Amniotic epithelial cell (primary cell): ENCODE measurements around the gene ATPAF2.

Experiments
- DNase-seq: peaks from one replicate; pipeline ENCODE4 v3.0.0-alpha.2; 2010; ENCODE audit warnings: low read depth

The ATPAF2 gene

DNA sequence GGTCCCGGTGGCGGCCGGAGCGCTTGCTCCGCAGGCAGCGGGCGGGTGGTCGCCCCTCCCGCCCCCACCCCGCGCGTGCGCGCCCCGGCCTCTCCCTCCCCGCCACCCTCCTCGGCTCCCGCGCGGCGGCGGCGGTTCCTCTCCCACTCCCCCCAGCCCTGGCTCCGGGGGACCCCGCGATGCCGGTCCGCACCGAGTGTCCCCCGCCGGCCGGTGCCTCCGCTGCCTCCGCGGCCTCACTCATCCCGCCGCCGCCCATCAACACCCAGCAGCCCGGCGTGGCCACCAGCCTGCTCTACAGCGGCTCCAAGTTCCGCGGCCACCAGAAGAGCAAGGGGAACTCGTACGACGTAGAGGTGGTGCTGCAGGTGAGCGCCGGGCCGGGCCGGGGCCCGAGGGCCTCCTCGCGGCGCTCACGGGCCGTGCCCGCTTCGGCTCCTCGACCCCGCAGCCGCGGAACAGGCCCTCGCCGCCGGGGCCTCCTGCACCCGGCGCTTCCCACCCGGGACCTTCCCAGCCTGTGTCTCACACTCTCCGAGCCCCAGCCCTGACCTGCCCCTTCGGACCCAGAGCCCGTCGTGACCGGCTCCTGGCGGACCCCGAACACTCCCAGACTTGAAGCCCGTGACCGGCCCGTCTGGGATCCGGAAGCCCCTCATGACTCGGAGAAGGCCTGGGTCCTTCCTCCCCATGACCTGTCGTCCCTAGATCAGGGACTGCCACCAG is 730 bp upstream of the ATPAF2 start:
- no peak for DNase-seq

DNA sequence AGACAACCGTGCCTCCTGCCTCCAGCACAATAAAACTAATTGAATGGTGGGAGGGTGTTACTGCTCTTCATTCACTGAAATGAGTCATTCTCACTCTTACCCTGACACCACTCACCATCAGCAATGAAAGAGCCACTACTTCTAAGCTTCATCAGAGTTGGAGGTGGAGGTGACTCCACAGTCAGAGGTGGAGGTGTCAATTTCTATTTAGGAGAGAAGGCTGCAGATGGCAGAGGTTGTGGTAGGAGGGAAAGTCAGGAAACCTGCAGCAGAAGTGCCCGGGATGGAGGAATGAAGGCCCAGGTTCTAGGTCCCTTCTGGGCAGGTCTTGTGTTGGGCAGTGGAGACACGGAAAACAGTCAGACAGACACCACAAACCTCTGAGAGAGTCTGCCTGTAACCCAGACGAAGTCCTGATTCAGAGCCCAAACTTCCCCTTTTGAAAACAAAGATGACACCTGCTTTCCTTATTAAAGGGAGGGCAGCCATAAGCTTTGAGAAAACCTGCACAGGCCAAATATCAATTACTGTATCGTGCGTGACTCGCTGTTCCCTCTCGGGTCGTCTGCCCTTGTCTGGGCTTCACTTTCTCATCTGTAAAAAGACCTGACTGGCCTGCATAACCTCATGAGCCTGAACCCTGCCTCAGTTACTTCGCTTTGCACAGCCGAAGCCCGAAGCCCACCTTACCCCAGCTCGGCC is 668 bp downstream of the ATPAF2 start:
- DNase-seq: no peak

DNA sequence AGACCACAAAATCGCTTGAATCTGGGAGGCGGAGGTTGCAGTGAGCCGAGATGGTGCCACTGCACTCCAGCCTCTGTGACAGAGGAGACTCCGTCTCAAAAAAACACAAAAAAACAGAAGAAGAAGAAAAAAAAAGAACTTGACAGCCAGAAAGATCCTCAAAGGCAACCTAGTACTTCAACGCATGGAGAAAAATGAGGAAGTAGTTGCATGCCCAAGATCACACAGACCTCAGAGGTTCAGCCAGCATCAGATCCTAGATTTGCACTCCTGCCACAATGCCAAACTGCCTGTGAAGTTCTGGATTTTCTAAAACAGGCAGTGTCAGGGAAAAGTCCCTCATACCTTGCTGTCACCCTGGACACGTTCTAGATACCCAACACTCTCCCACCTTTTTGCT is 1.5 kb downstream of the ATPAF2 start:
- DNase-seq: no peak

DNA sequence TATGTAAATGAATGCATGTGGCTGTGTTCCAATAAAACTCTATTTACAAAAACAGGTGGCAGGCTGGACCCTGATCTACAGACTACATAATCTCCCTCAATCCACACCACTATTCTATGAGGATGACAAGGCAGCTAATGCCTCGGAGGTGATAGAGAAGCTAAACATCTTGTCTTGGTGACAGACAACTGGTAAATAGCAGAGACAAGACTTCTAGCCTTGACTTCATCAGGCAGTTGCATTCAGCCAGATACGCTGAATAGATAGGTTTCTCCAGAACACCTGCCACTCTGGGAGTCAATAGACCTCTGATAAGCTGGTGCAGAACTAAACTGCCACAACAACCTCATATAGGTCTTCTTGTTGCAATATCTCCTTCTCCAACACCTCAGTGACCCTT is 3.3 kb downstream of the ATPAF2 start:
- DNase-seq: no peak

DNA sequence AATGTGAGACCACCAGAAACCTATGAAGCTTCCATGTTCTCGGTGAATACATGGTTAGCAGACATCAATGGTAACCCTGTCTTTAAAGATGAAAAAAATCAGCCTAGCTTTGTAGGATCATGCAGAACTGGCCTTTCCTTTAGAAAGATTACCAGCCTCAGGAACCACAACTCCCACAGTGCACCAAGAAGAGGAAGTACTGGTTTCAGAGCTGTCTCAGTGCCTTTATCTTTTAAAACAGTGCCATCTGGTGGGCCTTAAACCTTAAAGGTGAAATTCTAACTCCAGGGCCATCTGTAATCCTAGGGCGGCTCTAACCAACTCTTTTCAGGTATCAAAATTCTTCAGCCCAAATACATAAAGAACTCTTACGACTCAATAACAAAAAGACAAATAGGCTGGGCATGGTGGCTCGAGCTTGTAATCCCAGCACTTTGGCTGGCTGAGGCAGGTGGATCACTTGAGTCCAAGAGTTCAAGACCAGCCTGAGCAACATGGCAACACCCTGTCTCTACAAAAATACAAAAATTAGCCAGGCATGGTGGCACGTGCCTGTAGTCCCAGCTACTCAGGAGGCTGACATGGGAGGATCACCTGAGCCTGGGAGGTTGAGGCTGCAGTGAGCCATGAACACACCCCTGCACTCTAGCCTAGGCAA is 5.4 kb downstream of the ATPAF2 start:
- peak; percentile 88 for DNase-seq

DNA sequence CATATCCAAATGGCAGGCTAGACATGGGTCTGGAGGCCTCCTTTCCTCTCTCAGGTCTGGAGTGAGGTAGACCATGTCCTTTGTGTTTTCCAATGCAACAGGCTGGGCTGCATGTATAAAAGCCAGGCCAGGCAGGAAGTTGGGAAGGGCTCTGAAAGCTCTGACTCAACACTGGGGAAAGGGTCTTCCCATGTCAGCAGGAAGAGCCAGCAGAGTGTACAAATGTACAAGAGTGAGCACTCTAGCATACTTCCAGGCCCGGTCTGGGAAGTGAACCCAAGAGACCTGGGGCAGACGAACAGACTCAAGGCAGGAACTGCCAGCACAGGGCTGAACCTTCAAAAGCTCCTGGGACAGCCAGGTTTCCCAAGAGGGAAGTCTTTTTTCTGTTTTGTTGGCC is 7.0 kb downstream of the ATPAF2 start:
- no peak for DNase-seq

DNA sequence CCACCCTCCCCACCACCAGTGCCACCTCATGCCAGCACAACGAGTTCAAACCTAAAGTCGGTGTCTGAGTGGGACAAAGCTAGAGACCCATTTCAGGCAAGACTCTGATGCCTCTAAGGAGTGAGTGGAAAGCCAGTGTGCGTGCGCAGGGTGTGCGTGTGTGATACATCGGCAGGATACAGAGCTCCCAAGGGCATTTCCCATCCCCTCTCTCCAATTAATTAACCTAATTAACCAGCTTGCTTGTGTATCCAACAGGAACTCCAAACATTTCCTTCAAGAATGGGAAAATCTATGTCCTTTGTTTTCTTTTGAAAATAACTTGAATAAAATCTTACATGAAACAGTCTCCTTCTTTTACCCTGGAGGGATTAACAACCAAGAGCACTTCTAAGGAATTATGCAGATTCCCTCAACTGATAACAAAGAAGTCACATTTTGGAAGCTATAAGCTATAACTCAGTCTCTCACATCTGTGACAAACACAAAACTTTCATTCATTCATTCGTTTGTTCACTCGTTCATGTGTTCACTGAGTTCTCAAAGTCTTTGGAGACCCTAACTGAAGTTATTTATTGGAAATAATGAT is 9.9 kb downstream of the ATPAF2 start:
- no peak for DNase-seq

DNA sequence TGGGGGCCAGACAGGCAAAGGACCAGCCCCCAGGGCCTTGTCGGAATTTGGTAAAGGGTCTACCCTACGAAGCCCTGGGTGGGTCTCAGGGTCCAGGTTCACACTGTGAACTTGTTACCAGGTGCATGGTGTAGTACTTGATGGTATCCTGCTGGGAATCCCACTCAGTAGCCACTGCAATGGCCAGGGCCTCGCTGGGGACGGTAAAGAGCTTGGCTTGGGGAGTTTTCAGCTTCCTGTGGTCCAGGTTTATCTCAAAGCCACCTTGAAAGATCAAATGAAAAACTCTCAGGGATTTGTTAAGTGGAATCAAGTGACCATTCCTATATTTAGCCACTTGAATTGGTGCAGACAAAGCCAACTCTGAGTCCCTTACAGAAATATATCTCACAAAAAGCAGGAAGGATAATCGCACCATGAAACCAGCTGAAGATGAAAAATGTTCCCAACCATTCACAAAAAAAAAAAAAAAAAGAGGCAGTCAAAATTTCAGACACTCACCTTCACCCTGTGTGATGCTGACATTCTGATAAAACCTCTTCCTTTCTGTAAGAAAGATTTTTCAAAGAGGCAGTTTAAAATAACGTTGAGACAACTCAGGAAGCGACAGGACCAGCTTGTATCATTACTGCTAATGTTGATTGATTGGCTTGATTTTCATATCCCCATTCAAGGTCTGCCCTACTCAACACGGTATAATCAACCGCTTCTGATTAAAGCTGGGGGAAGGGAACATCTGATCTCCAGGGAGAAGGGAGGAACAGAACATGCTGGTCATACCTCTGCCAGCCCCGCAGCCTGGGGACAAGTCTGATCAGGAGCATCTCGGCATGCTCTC is 10.6 kb downstream of the ATPAF2 start:
- DNase-seq: no peak

DNA sequence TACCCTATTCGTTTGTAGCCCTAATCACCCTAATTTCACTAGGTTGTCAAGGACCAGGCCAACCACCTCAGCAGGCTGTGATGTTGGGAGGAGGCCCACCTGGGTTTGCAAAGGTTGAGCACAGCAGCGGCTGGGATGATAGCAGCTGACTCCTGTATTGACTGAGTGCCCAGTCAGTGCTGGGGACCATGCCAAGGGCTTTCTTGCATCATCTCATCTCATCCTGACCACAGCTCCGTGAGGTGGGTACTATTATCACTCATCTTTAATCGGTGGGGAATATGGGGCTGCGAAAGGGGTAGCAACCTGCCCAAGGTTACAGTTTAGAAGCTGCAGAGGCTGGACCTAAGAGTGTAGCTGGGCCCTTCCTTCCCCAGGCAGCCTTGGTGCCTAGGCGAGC is 11.7 kb downstream of the ATPAF2 start:
- DNase-seq: no peak

DNA sequence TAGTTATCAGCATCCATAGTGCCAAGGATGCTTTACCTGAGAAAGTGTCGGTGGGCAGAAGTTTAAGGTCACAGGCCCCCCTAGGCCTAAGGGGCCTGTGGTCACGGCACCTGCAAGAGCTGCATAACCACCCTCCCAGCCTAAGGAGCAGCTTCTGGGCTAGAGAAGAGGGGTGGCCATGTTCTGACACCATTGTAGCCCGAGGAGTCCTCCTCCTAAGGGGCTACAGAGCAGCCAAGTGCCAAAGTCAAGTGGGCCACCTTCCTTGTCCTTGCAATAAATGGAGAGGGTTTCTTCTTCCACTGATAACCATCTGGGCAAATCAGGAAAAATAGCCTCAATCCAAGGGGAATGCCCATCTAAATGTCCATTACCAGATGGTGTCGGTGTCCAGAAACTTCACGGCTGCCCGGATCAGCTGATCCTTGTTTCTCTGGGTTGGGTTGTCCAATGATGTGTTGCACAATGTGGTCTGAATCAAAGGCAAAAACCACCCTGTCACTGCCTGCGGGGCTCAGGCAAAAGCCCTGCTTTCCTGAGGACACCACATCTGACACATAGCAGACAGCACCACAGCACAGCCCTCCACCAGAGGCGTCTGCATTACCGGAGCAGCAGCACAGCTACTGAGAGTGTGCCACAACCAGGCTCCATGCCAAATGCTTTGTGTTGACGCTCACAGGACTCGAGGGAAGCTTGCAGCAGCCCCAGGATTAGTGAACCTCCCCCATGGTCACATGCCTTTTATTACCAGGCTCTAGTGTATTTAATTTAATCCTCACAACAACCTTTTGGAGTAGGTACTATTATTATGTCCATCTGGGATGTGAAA is 12.8 kb downstream of the ATPAF2 start:
- peak; percentile 83 for DNase-seq

DNA sequence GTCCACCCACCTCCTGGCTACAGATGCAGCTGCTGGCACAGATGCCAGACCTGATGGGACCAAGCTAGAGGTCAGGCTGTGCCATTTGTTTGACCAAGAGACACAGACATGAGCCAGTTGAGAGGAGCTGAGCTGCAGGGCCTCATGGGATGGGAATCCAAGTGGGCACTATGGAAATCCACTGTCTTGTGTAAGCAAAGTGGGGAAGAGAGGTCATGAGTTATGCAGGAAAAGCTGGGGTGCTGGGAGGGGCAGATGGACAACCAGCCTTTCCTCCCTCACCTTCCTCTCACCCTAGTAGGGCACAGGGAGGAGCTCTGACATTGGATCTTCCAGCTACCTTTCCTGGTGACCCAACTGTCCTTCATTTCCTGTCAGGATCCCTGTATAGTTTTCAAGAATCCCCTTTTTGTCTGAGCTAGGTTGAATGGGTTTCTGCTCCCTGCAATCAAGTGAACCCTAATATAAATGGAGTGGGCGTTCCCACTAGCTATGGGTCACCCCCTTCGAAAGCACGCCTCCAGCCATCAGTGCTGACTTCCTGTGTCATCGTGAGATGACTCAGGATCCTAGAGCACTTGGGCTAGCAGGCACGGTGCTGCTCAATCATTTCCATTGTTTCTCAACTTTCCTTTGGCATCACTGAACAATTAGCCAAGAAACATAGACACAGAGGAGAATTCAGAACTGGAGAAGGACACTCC is 13.6 kb downstream of the ATPAF2 start:
- peak; percentile 59 for DNase-seq

DNA sequence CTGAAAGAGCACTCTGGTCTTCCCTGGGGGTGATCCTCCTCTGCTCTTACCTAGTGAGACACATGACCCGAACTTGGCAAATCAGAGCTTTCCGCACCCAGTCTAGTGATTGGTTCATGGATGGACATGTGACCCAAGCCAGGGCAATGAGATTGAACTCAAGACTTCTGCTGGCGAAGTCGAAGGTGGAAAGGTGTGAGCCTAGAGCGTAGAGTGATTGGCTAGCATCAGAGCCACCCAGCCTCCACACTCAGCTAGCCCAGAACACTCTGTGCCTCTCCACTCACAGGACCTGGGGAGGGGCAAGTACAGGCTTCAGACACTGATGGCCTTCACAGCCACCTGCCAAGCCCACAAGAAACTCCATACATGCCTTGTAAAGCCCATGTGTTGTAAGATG is 17.6 kb downstream of the ATPAF2 start:
- DNase-seq: no peak

DNA sequence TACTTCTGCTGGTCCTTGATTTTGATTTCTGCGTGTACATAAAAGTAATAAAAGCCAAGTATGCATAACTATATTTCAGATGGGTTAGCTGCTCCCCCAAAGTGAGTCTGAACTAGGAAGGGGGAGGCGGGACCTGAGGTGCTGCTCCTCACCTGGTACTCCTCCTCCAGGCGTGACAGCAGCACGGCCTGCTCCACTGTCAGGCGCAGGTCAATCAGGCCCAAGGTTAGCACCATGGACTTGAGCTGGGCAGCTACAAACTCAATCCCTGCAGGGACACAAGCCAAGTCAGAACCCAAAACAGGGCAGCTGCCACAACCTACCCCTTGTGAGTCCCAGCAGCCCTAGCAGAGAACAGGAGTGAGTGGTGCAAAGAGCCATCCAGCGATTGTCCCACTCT is 18.0 kb downstream of the ATPAF2 start:
- DNase-seq: no peak

DNA sequence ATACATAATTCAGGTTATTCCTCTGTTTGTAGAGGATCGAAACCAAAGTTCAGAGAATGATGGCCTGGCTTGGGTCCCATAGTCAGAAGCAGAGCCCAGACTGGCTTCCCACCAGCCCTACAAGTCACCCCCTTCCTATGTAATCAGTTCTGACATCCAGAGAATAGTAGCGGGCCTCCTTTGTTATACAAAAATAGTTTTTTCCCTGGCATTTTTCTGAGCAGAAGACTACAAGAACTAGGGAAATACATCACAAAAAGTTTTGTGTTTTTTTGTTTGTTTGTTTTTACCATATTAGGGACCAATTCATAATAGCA is 19.2 kb downstream of the ATPAF2 start:
- DNase-seq: no peak

DNA sequence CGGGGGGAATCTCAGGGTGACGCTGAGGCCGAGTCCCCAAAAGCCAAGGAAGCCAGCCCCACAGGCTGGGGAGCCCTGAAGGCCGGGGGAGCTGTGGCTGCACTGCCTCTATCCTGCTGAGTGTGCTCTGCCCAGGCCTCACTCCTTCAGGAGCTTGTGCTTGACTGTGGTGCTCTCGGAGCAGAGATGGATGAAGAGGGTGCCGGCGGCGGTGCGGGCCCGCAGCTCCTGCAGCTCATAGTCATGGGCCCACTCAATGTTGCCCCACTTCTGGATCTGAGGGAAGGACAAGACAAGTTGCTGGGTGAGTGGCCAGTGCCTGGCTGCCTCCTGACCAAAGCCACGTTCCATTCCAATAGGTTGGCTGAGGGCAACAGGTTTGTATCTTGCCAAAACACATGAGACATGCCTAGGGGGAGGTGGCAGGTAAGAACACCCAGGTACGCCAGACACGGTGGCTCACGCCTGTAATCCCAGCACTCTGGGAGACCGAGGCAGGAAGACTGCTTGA is 20.5 kb downstream of the ATPAF2 start:
- DNase-seq: no peak

DNA sequence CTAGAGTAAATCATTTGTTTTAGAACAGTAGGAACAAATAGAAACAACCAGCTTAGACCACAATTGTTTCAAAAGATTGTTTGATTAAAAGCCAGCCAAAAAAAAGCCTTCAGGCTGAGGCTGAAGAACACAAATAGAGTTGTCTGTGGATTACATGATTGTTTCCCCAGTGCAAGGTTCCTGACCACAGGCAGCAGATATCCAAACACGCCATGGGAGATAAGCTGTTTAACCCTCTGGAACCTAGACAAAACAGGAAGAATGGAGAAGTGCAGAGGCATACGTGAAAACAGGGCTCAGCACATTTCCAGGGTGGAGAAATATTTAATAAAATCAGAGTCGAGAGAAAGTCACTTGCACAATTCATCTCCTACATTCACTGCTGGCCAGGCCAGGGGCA is 21.0 kb downstream of the ATPAF2 start:
- peak; percentile 90 for DNase-seq

DNA sequence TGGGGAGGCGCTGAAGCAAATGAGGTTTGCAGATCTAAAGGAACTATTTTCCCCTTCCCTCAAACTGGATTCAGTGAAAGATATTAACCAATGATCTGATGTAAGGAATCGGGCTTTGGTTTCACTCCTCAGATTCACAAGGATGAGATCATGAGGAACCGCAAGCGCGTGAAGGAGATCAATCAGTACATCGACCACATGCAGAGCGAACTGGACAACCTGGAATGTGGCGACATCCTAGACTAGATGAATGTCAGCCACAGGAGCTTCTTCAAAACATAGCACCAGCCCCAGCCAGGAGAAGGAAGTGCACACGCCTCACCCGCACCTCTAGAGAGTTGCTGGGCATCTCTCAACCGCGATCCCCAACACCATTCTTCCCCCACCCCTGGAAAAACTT is 22.5 kb downstream of the ATPAF2 start:
- DNase-seq: no peak

DNA sequence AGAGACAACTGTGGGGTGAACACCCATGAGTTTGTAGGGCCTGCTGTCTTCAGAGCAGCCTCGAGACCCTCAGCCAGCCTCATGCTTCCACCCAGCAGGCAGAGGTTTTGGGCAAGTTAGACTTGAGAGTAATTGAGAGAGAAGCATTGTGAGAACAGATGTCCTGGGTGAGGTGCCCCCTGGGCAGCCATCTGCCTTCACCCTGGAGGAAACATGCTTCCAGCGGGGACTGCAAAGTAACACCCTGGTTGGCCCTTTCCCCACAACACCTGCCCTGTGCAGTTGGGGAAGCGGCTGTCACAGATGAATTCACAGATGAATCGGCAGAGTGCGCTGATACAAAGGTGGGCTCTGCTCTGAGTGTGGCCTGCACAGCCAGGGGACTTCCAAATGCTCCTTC is 23.4 kb downstream of the ATPAF2 start:
- no peak for DNase-seq

DNA sequence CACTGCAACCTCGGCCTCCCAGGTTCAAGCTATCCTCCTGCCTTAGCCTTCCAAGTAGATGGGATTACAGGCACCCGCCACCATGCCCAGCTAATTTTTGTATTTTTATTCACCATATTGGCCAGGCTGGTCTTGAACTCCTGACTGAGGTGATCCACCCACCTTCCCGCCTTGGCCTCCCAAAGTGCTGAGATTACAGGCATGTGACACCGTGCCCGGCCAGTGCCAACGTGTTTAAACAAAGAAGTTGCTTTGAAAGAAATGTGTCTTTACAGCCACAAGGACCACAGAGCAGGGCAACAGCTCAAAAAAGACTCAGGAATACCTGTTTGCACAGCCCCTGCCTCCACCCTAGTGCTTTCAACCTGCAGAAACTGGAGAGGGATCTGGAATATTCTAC is 25.0 kb downstream of the ATPAF2 start:
- DNase-seq: no peak

DNA sequence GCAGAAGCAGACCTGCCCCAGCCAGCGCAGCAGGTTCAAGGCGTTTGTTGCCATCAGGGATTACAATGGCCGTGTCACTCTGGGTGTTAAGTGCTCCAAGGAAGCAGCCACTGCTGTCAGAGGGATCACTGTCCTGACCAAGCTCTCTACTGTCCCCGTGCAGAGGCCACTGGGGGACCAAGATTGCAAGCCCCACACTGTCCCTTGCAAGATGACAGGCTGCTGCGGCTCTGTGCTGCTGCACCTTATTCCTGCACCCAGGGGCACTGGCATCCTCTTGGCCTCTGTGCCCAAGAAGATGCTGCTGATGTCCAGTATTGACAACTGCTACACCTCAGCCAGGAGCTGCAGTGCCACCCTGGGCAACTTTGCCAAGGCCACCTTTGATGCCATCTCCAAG is 27.7 kb downstream of the ATPAF2 start:
- DNase-seq: no peak
